Muscle of leg (tissue), 11 donors: ENCODE measurements around the gene FKBP2. TPM values are rescaled to one million over a fixed set of nuclear protein-coding genes. Genes with fewer than 3 reads are reported as not detected.

ENCODE experiments used
- DNase-seq: peaks from one replicate; pipeline ENCODE4 v3.0.0; 2013
- H3K27ac ChIP-seq: one replicate; pipeline ENCODE4 v1.5.1; 2013; ENCODE audit warnings: mild to moderate bottlenecking, low read length, control low read depth
- H3K27me3 ChIP-seq: one replicate; pipeline ENCODE4 v1.6.1; 2013; ENCODE audit warnings: low read length; ENCODE audit not compliant: control insufficient read depth, insufficient read depth
- H3K36me3 ChIP-seq: one replicate; pipeline ENCODE4 v1.6.1; 2013; ENCODE audit warnings: low read length; ENCODE audit not compliant: control insufficient read depth, insufficient read depth
- H3K4me1 ChIP-seq: one replicate; pipeline ENCODE4 v1.6.1; 2013; ENCODE audit warnings: low read length; ENCODE audit not compliant: control insufficient read depth, insufficient read depth
- H3K4me3 ChIP-seq: one replicate; pipeline ENCODE4 v1.5.1; 2013; ENCODE audit warnings: low read length, control low read depth
- H3K9me3 ChIP-seq: replicated peaks from 2 replicates; pipeline ENCODE4 v1.6.1; 2013; ENCODE audit warnings: low read depth, low read length; ENCODE audit not compliant: control insufficient read depth
- WGBS: methylation state at CpG from one replicate; pipeline ENCODE4 v1.1.5; 2013; ENCODE audit warnings: missing lambda C conversion rate; ENCODE audit not compliant: insufficient coverage; 5-methylcytosine and 5-hydroxymethylcytosine counted together
- polyA plus RNA-seq, 8 donors: library from polyadenylated mRNA; unstranded; fragments of 120-200 nt; gene quantifications; one replicate each; pipeline versions ENCODE4 v1.2.1 to v1.2.3, GENCODE V29; 2013; ENCODE audit warnings: inconsistent platforms in 1 of 8, low replicate concordance in 1 of 8; ENCODE audit not compliant: insufficient read length in 8 of 8, insufficient read depth in 1 of 8
- total RNA-seq: library from RNA; stranded (reverse); fragments of 120-200 nt; gene quantifications from one replicate; pipeline ENCODE4 v1.2.4, GENCODE V29; 2013

Gene FKBP2
- total and polyA plus RNA-seq, 9 donors: 40.4 to 60.6 (median 53.8) TPM

GRCh38 chr11:64225608-64226506 lies 15.0 kb upstream of the FKBP2 start, which contains the start of the genes NUDT22 and TRPT1:
Gene NUDT22 (plus strand): TSS chr11:64226274. CDS start chr11:64226653, 379 bp downstream.
Gene TRPT1 (minus strand): TSS chr11:64226186. CDS start chr11:64225860, 326 bp downstream.
- peak within 1 kb of the TSS; percentile 91 for H3K4me3 ChIP-seq
- H3K36me3 ChIP-seq: peaks cover 19% of the 10 kb centered on the region
- under 1% methylated on average over 46 of the region's 54 CpGs for WGBS
- no peaks in the 10 kb centered on the region for H3K27me3 ChIP-seq
- peak within 1 kb of the TSS; percentile 93 for H3K27ac ChIP-seq
- H3K4me1 ChIP-seq: peaks cover 66% of the 10 kb centered on the region
- DNase-seq: peak; percentile 95
- no peaks in the 10 kb centered on the region for H3K9me3 ChIP-seq

DNA sequence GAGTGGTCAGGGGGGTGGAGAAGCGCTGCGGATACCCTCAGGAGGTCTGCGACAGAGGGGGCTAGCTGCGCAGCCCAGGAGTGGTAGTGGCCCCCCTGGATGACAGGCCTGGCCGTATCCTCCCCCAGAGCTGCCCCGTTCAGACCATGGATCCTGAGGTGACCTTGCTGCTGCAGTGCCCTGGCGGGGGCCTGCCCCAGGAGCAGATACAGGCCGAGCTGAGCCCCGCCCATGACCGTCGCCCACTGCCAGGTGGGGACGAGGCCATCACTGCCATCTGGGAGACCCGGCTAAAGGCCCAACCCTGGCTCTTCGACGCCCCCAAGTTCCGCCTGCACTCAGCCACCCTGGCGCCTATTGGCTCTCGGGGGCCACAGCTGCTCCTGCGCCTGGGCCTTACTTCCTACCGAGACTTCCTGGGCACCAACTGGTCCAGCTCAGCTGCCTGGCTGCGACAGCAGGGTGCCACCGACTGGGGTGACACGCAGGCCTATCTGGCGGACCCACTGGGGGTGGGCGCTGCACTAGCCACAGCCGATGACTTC lies 14.3 kb upstream of the FKBP2 start:
- WGBS: 14% methylated on average over 25 of the region's 26 CpGs
- H3K27me3 ChIP-seq: no peaks in the 10 kb centered on the region
- peaks cover 67% of the 10 kb centered on the region for H3K4me1 ChIP-seq
- peak; percentile 68 for DNase-seq
- H3K27ac ChIP-seq: peak overlapping the region; percentile 93
- no peaks in the 10 kb centered on the region for H3K9me3 ChIP-seq
- H3K36me3 ChIP-seq: peaks cover 14% of the 10 kb centered on the region
- peak overlapping the region; percentile 91 for H3K4me3 ChIP-seq

DNA sequence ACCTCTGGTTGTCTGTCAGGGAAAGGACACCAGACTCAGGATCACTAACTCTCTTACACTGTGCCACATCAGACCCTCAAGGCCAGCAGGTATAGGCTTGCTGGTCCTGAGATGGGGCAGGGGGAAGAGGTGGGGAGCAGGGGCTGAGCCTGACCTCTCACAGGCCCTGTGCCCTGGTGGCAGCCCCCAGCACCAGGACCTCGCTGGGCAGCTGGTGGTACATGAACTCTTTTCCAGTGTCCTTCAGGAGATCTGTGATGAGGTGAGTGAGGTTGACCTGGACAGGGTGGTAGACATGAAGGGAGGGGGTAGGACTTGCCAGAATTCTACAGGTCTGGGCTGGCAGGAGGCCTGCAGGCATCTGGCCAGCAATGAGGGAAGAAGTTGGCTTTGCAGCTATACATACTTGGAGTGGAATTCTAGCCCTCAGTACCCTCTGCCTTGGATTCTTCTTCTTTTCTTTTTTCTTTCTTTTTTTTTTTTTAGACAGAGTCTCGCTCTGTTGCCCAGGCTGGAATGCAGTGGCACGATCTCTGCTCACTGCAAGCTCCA lies 13.4 kb upstream of the FKBP2 start:
- H3K27me3 ChIP-seq: no peaks in the 10 kb centered on the region
- H3K9me3 ChIP-seq: no peaks in the 10 kb centered on the region
- peaks cover 72% of the 10 kb centered on the region for H3K4me1 ChIP-seq
- peaks cover 13% of the 10 kb centered on the region for H3K36me3 ChIP-seq
- H3K4me3 ChIP-seq: no peak overlapping the region
- DNase-seq: peak; percentile 35
- 85% methylated on average over 1 of the region's 3 CpGs for WGBS
- H3K27ac ChIP-seq: no peak overlapping the region

DNA sequence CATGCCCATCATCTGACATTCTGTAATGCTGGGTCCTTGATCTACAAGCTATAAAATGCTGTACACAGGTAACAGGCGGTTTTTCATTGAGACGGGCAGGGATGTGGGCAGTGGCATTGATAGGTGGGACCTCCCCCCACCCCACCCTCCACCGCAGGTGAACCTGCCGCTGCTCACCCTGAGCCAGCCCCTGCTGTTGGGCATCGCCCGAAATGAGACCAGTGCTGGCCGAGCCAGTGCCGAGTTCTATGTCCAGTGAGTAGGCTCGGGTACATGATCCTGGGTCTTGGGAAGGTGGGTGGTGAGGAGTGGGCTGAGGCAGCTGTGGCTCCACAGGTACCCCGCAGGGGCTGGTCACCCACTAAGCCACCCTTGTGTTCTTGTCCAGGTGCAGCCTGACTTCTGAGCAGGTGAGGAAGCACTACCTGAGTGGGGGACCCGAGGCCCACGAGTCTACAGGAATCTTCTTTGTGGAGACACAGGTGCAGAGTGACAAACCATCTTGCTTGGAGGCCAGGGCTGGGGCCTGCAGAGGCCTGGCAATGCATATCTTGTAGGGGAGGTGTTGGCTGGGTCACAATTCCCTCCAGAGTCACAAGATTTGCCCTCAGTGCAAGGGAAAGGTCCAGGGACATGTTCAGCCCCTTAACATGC lies 11.7 kb upstream of the FKBP2 start:
- no peaks in the 10 kb centered on the region for H3K9me3 ChIP-seq
- WGBS: 88% methylated on average over 7 of the region's 12 CpGs

DNA sequence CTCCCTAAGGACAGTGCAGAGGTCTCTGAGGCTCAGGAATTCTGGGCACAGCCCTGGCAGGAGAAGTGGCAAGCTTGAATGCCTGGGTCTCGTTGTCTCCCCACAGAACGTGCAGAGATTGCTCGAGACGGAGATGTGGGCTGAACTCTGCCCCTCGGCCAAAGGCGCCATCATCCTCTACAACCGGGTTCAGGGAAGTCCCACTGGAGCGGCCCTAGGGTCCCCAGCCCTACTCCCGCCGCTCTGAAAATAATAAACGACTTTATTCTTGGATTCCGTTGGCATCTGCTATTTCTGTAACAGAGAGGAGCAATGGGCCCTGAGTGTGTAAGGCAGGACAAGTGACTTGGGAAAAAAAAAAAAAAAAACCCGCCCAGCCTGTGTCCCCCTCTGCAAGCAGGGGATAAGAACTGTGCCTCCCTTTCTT lies 11.1 kb upstream of the FKBP2 start:
- Histone ChIP-seq H3K4me1 (peaks cover 62% of the 10 kb centered on the region), H3K36me3 (peaks cover 3% of the 10 kb centered on the region), H3K4me3 (peak overlapping the region; percentile 70), H3K9me3 (no peaks in the 10 kb centered on the region), H3K27me3 (no peaks in the 10 kb centered on the region), H3K27ac (peak overlapping the region; percentile 95)
- no peak for DNase-seq
- WGBS: 44% methylated on average over 11 of the region's 13 CpGs

More for the DNA sequence above, 11.7 kb upstream of the FKBP2 start:
- peaks cover 67% of the 10 kb centered on the region for H3K4me1 ChIP-seq
- H3K36me3 ChIP-seq: peaks cover 8% of the 10 kb centered on the region
- H3K4me3 ChIP-seq: no peak overlapping the region
- peak overlapping the region; percentile 95 for H3K27ac ChIP-seq
- DNase-seq: peak; percentile 30
- no peaks in the 10 kb centered on the region for H3K27me3 ChIP-seq

DNA sequence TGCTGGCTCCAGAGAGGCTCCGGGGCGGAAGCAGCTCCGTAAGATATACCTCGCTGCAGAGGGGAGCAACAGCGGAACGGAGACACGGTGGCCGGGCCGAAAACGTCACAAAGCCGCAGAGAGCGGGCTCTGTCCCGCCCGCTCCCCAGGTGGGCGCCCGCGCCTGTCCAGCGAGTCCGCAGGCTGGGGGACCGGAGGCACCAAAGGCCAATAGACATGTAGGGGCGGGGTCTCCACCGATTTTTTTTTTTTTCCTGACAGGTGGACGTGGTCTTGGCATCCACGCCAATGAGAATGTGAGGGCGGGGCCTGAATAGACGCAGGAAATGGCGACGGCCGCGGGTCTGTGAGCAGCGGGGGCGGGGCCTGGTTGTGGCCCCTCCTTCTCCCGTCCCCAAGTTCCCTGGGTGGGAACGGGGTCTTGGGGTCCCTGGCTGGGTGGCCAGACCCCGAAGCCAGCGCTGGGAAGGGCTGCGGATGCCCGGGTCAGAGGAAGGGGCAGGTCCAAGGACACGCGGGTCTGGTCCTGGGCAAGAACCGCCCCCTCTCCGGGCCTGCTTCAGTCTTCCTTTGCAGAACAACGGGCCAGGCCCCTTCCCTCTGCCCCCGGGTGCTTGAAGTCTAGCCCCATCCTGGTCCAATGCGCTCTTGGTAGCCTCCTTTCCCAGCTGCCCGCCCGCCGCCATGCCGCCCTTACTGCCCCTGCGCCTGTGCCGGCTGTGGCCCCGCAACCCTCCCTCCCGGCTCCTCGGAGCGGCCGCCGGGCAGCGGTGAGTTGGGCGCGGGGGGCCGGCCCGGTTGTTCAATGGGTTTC lies 10.5 kb upstream of the FKBP2 start, which contains the start of gene DNAJC4:
TSS of gene DNAJC4 (plus strand) at position 378 of the 814 bp plus-strand sequence. CDS start at position 685, 307 bp downstream.
- no peaks in the 10 kb centered on the region for H3K9me3 ChIP-seq
- peak within 1 kb of the TSS; percentile 70 for H3K4me3 ChIP-seq
- peaks cover 60% of the 10 kb centered on the region for H3K4me1 ChIP-seq
- peak; percentile 97 for DNase-seq
- peaks cover 3% of the 10 kb centered on the region for H3K36me3 ChIP-seq
- under 1% methylated on average over 49 of the region's 62 CpGs for WGBS
- peak within 1 kb of the TSS; percentile 95 for H3K27ac ChIP-seq
- no peaks in the 10 kb centered on the region for H3K27me3 ChIP-seq

DNA sequence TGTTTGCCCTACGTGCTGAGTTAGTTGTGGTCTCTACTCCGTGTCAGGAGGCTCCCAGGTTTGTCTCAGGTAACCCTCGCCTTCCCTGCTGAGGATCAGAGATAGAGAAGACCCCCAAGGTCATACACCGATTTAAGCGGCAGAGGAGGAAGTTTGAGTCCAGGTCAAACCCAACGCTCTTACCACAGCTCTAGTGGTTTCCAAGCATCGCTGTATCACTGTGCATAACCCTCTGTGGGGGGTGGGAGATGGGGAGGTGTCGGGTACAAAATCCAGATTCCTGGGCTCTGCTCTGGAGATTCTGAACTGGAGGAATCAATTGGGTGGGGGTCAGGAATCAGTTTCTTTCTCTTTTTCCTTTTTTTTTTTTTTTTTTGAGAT lies 9.9 kb upstream of the FKBP2 start:
- Histone ChIP-seq H3K4me3 (peak overlapping the region; percentile 70), H3K9me3 (no peaks in the 10 kb centered on the region), H3K36me3 (peaks cover 5% of the 10 kb centered on the region), H3K27me3 (no peaks in the 10 kb centered on the region), H3K27ac (peak overlapping the region; percentile 95), H3K4me1 (peaks cover 61% of the 10 kb centered on the region)
- DNase-seq: peak; percentile 41
- 0% methylated on average over 2 of the region's 8 CpGs for WGBS

DNA sequence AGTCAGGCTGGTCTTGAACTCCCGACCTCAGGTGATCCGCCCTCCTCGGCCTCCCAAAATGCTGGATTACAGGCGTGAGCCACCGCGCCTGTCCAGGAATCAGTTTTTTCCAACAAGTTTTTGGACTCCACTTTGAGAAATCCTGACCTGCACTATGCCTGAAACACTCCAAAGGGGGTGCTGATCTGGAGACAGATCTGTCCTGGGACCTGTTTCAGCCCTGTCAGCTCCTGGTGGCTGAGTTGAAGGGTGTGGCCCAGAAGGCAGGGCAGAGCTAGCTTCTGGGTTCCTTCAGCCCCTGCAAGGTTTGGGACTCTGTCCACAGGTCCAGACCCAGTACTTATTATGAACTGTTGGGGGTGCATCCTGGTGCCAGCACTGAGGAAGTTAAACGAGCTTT lies 9.3 kb upstream of the FKBP2 start:
- peak; percentile 32 for DNase-seq
- Histone ChIP-seq H3K36me3 (peaks cover 8% of the 10 kb centered on the region), H3K4me3 (no peak overlapping the region), H3K27ac (no peak overlapping the region), H3K4me1 (peaks cover 59% of the 10 kb centered on the region), H3K27me3 (no peaks in the 10 kb centered on the region), H3K9me3 (no peaks in the 10 kb centered on the region)
- 90% methylated on average over 7 of the region's 7 CpGs for WGBS

DNA sequence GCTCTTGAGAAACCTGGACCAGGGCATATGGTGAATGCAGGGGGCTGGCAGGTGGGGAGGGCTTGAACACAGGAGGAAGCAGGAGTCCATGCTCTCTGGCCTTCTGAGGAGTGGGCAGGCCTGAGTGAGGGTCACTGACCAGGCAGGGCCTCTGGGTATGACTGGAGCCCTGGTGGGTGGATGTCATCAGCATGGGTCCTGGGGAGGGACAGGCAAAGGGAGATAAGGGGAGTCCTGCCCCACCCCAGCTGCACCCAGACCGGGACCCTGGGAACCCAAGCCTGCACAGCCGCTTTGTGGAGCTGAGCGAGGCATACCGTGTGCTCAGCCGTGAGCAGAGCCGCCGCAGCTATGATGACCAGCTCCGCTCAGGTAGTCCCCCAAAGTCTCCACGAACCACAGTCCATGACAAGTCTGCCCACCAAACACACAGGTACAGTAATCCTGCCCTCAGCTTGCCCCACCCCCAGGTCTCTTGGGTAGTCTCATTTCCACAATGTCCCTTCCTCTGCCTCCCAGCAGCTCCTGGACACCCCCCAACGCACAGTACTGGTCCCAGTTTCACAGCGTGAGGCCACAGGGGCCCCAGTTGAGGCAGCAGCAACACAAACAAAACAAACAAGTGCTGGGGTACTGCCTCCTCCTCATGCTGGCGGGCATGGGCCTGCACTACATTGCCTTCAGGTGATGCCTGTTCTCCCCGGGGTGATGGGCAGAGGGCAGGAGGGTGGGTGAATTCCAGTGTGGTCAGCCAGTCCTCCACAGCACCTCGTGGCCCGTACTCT lies 8.5 kb upstream of the FKBP2 start:
- 74% methylated on average over 10 of the region's 15 CpGs for WGBS
- H3K36me3 ChIP-seq: peaks cover 12% of the 10 kb centered on the region
- DNase-seq: peak; percentile 25
- no peaks in the 10 kb centered on the region for H3K9me3 ChIP-seq
- no peak overlapping the region for H3K27ac ChIP-seq
- H3K4me3 ChIP-seq: no peak overlapping the region
- peaks cover 50% of the 10 kb centered on the region for H3K4me1 ChIP-seq
- no peaks in the 10 kb centered on the region for H3K27me3 ChIP-seq
